Spleen (tissue), 7 donors: ENCODE results near the gene KIR3DL3.

Experiments used
- CTCF ChIP-seq, 11 experiments: fragments of 200-600 bp in 7 of 11; fragments of 450-650 bp in 4 of 11; sonication (generic) in 4 of 11; IDR thresholded peaks in 8 of 11; conservative IDR thresholded peaks in 3 of 11; 1 replicate in 7 of 11; 2 replicates in 4 of 11; pipeline versions ENCODE4 v1.4.0 to v1.8.0; 2016 to 2021; ENCODE audit warnings: antibody characterized with exemption in 11 of 11, inconsistent platforms in 4 of 11, mild to moderate bottlenecking in 1 of 11
- POLR2A ChIP-seq, 3 donors: fragments of 450-650 bp; IDR thresholded peaks; one replicate each; pipeline ENCODE4 v1.5.1; 2017; ENCODE audit warnings: antibody characterized with exemption in 3 of 3, mild to moderate bottlenecking in 1 of 3
- POLR2AphosphoS5 ChIP-seq, 3 donors: sonication (generic); formaldehyde crosslinking; IDR thresholded peaks; one replicate each; pipeline ENCODE4 v1.5.1; 2017; ENCODE audit warnings: antibody characterized with exemption in 3 of 3
- donor health status: DM: no; HTN: no; CAD: no; lungs with moderate emphysema.
- donor health status: DM: no; HTN: no; CAD: no.
- donor health status: DM: no; HTN: no; CAD: no.

- TF ChIP-seq CTCF (IDR thresholded peaks at IDR 0.05 in 8 of 11, conservative IDR thresholded peaks at IDR 0.05 in 3 of 11) (no peak), POLR2A (IDR thresholded peaks at IDR 0.05) (no peak), POLR2AphosphoS5 (IDR thresholded peaks at IDR 0.05) (no peak)
Observed at GRCh38 chr19:54694648-54695047, 29.6 kb upstream of the KIR3DL3 start.
